ENCODE measurements around the gene HAUS8.

DNA sequence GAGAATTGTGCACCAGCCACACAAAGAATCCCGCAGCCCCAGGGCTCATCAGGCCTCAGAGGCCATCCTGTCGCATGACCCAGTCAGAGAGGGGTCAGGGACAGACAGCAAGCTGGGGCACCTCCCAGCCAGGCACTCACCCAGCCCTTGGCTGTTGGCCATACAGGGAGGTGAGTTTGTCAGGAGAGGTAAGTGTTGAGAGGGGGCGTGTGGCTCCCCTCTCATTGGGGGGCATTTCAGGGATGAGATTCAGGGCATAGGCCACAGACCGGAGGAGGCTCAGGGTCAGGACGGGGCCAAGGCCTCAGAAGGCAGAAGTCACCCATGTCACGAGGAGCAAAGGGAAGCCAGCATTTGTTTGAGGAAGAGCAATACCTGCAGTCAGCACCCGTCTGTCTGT lies 37.4 kb upstream of the HAUS8 start:
- TF ChIP-seq CTCF (IDR thresholded peaks at IDR 0.05; ENCODE audit: poor library complexity) (no peak), EZH2 (IDR thresholded peaks at IDR 0.05; ENCODE audit: borderline replicate concordance) (no peak), EZH2phosphoT487 (IDR thresholded peaks at IDR 0.05; ENCODE audit: low read depth, severe bottlenecking, unreplicated experiment) (no peak)

Measured in hepatocyte (in vitro differentiated cells).